ENCODE data around the gene LRMDA. TPM values are rescaled to one million over a fixed set of nuclear protein-coding genes. Genes with fewer than 3 reads are reported as not detected.

The LRMDA gene
- total RNA-seq, 1 experiment from 2014 or later, result not detected

GRCh38 chr10:76459016-76459730, 1027.7 kb downstream of the LRMDA start:
- in situ Hi-C loops (cut with HindIII; ENCODE audit: low sequenced_read_pairs), result no loop called here
- no peak for DNase-seq (ENCODE audit: low spot score)

- in situ Hi-C loops (cut with HindIII; ENCODE audit: low sequenced_read_pairs), result no loop called here
- no peak for DNase-seq (ENCODE audit: low spot score)
Measured at GRCh38 chr10:76461024-76461423, 1029.6 kb downstream of the LRMDA start.

- DNase-seq (ENCODE audit: low spot score), result no peak
- in situ Hi-C loops (cut with HindIII; ENCODE audit: low sequenced_read_pairs), result no loop called here
Measured at GRCh38 chr10:76463111-76463510, 1031.7 kb downstream of the LRMDA start.

GRCh38 chr10:76466836-76467503, 1035.5 kb downstream of the LRMDA start:
- no peak for DNase-seq (ENCODE audit: low spot score)
- in situ Hi-C loops (cut with HindIII; ENCODE audit: low sequenced_read_pairs), result no loop called here

GRCh38 chr10:76469675-76470074, 1038.3 kb downstream of the LRMDA start:
- DNase-seq (ENCODE audit: low spot score), result no peak
- in situ Hi-C loops (cut with HindIII; ENCODE audit: low sequenced_read_pairs), result no loop called here

- no peak for DNase-seq (ENCODE audit: low spot score)
- in situ Hi-C loops (cut with HindIII; ENCODE audit: low sequenced_read_pairs), result no loop called here
Measured at GRCh38 chr10:76479103-76479790, 1047.8 kb downstream of the LRMDA start.

GRCh38 chr10:76481178-76481577, 1049.8 kb downstream of the LRMDA start:
- no peak for DNase-seq (ENCODE audit: low spot score)
- in situ Hi-C loops (cut with HindIII; ENCODE audit: low sequenced_read_pairs), result no loop called here

- DNase-seq (ENCODE audit: low spot score), result no peak
- in situ Hi-C loops (cut with HindIII; ENCODE audit: low sequenced_read_pairs), result no loop called here
Measured at GRCh38 chr10:76487582-76487981, 1056.2 kb downstream of the LRMDA start.

- in situ Hi-C loops (cut with HindIII; ENCODE audit: low sequenced_read_pairs), result no loop called here
- no peak for DNase-seq (ENCODE audit: low spot score)
Measured at GRCh38 chr10:76488602-76489001, 1057.2 kb downstream of the LRMDA start.

- DNase-seq (ENCODE audit: low spot score), result no peak
- in situ Hi-C loops (cut with HindIII; ENCODE audit: low sequenced_read_pairs), result no loop called here
Measured at GRCh38 chr10:76491216-76491615, 1059.8 kb downstream of the LRMDA start.

- in situ Hi-C loops (cut with HindIII; ENCODE audit: low sequenced_read_pairs), result no loop called here
- no peak for DNase-seq (ENCODE audit: low spot score)
Measured at GRCh38 chr10:76492026-76492425, 1060.6 kb downstream of the LRMDA start.

- in situ Hi-C loops (cut with HindIII; ENCODE audit: low sequenced_read_pairs), result no loop called here
- DNase-seq (ENCODE audit: low spot score), result no peak
Measured at GRCh38 chr10:76492678-76493472, 1061.5 kb downstream of the LRMDA start.

- in situ Hi-C loops (cut with HindIII; ENCODE audit: low sequenced_read_pairs), result no loop called here
- DNase-seq (ENCODE audit: low spot score), result no peak
Measured at GRCh38 chr10:76497666-76498065, 1066.2 kb downstream of the LRMDA start.

GRCh38 chr10:76504823-76505222, 1073.4 kb downstream of the LRMDA start:
- no peak for DNase-seq (ENCODE audit: low spot score)
- in situ Hi-C loops (cut with HindIII; ENCODE audit: low sequenced_read_pairs), result no loop called here

GRCh38 chr10:76509446-76509845, 1078.0 kb downstream of the LRMDA start:
- no peak for DNase-seq (ENCODE audit: low spot score)
- in situ Hi-C loops (cut with HindIII; ENCODE audit: low sequenced_read_pairs), result no loop called here

- peak; percentile 6 for DNase-seq (ENCODE audit: low spot score)
- in situ Hi-C loops (cut with HindIII; ENCODE audit: low sequenced_read_pairs), result no loop called here
Measured at GRCh38 chr10:76514321-76514720, 1082.9 kb downstream of the LRMDA start.

- in situ Hi-C loops (cut with HindIII; ENCODE audit: low sequenced_read_pairs), result no loop called here
- no peak for DNase-seq (ENCODE audit: low spot score)
Measured at GRCh38 chr10:76514869-76515268, 1083.4 kb downstream of the LRMDA start.

- no peak for DNase-seq (ENCODE audit: low spot score)
- in situ Hi-C loops (cut with HindIII; ENCODE audit: low sequenced_read_pairs), result no loop called here
Measured at GRCh38 chr10:76522547-76522946, 1091.1 kb downstream of the LRMDA start.

GRCh38 chr10:76523246-76523645, 1091.8 kb downstream of the LRMDA start:
- in situ Hi-C loops (cut with HindIII; ENCODE audit: low sequenced_read_pairs), result no loop called here
- DNase-seq (ENCODE audit: low spot score), result peak; percentile 87
